H9 (cell line): ENCODE results near the gene MGAT5B. TPM values are rescaled to one million over a fixed set of nuclear protein-coding genes. Genes with fewer than 3 reads are reported as not detected.

Source experiments
- DNase-seq: peaks from one replicate; pipeline ENCODE4 v3.0.0-alpha.2; 2017
- H2AFZ ChIP-seq: one replicate; pipeline ENCODE4 v1.6.1; 2013; ENCODE audit warnings: mild to moderate bottlenecking, low read length, control low read depth, moderate library complexity
- H2AK5ac ChIP-seq: 2 replicates; pipeline ENCODE4 v1.6.1; 2013; ENCODE audit warnings: low read length, control low read depth, mixed read lengths; ENCODE audit not compliant: insufficient read length
- H2BK120ac ChIP-seq: one replicate; pipeline ENCODE4 v1.6.1; 2013; ENCODE audit warnings: low read depth, mild to moderate bottlenecking, low read length, control low read depth, inconsistent platforms; ENCODE audit not compliant: poor library complexity, severe bottlenecking
- H2BK12ac ChIP-seq: 2 replicates; pipeline ENCODE4 v1.6.1; 2013; ENCODE audit warnings: low read length, control low read depth, mixed read lengths, low read depth; ENCODE audit not compliant: insufficient read length
- H2BK15ac ChIP-seq: 2 replicates; pipeline ENCODE4 v1.6.1; 2013; ENCODE audit warnings: low read depth, low read length, control low read depth
- H2BK20ac ChIP-seq: one replicate; pipeline ENCODE4 v1.6.1; 2013; ENCODE audit warnings: low read depth, mild to moderate bottlenecking, low read length, control low read depth, inconsistent platforms; ENCODE audit not compliant: poor library complexity, severe bottlenecking
- H2BK5ac ChIP-seq: 2 replicates; pipeline ENCODE4 v1.6.1; 2013; ENCODE audit warnings: low read length, control low read depth, mixed read lengths; ENCODE audit not compliant: insufficient read length
- H3K14ac ChIP-seq: 2 replicates; pipeline ENCODE4 v1.6.1; 2013; ENCODE audit warnings: low read length, control low read depth; ENCODE audit not compliant: insufficient read depth
- H3K18ac ChIP-seq: 2 replicates; pipeline ENCODE4 v1.6.1; 2013; ENCODE audit warnings: low read depth, mild to moderate bottlenecking, mixed read lengths, low read length, control low read depth; ENCODE audit not compliant: insufficient read length
- H3K23ac ChIP-seq: 2 replicates; pipeline ENCODE4 v1.6.1; 2013; ENCODE audit warnings: low read length, control low read depth, mixed read lengths, low read depth; ENCODE audit not compliant: insufficient read length
- H3K23me2 ChIP-seq: 2 replicates; pipeline ENCODE4 v1.6.1; 2013; ENCODE audit warnings: low read depth, mild to moderate bottlenecking, mixed read lengths, low read length, control low read depth; ENCODE audit not compliant: insufficient read length, poor library complexity, severe bottlenecking
- H3K27ac ChIP-seq: 2 replicates; pipeline ENCODE4 v1.5.1; 2013; ENCODE audit warnings: low read length, control low read depth, mixed read lengths, low read depth; ENCODE audit not compliant: insufficient read length
- H3K27me3 ChIP-seq: 2 replicates; pipeline ENCODE4 v1.6.1; 2013; ENCODE audit warnings: low read length, control low read depth, inconsistent platforms; ENCODE audit not compliant: insufficient read depth
- H3K4ac ChIP-seq: 2 replicates; pipeline ENCODE4 v1.6.1; 2013; ENCODE audit warnings: low read depth, mild to moderate bottlenecking, control low read depth, inconsistent platforms, low read length, moderate library complexity
- H3K4me1 ChIP-seq: 2 replicates; pipeline ENCODE4 v1.6.1; 2013; ENCODE audit warnings: low read length, control low read depth, inconsistent platforms; ENCODE audit not compliant: insufficient read depth
- H3K4me2 ChIP-seq: 2 replicates; pipeline ENCODE4 v1.6.1; 2013; ENCODE audit warnings: low read length, control low read depth, mixed read lengths; ENCODE audit not compliant: insufficient read length, insufficient read depth
- H3K56ac ChIP-seq: 2 replicates; pipeline ENCODE4 v1.6.1; 2013; ENCODE audit warnings: low read depth, mild to moderate bottlenecking, mixed read lengths, low read length, control low read depth; ENCODE audit not compliant: insufficient read length
- H3K79me1 ChIP-seq: 2 replicates; pipeline ENCODE4 v1.6.1; 2013; ENCODE audit warnings: low read depth, mild to moderate bottlenecking, moderate library complexity, low read length, control low read depth, inconsistent platforms; ENCODE audit not compliant: insufficient read depth, poor library complexity, severe bottlenecking
- H3K79me2 ChIP-seq: 2 replicates; pipeline ENCODE4 v1.6.1; 2013; ENCODE audit warnings: low read length, control low read depth, inconsistent platforms; ENCODE audit not compliant: insufficient read depth
- H3K9ac ChIP-seq: 2 replicates; pipeline ENCODE4 v1.6.1; 2013; ENCODE audit warnings: low read length, control low read depth, mixed read lengths; ENCODE audit not compliant: insufficient read length; ENCODE audit errors: extremely low read depth
- H3K9me3 ChIP-seq: one replicate; pipeline ENCODE4 v1.6.1; 2013; ENCODE audit warnings: low read depth, low read length, inconsistent platforms; ENCODE audit not compliant: control insufficient read depth
- H3T11ph ChIP-seq: one replicate; pipeline ENCODE4 v1.6.1; 2013; ENCODE audit warnings: mild to moderate bottlenecking, low read length, control low read depth, inconsistent platforms
- H4K20me1 ChIP-seq: one replicate; pipeline ENCODE4 v1.6.1; 2013; ENCODE audit not compliant: control insufficient read depth, insufficient read length, insufficient read depth
- H4K5ac ChIP-seq: 2 replicates; pipeline ENCODE4 v1.6.1; 2013; ENCODE audit warnings: low read depth, mild to moderate bottlenecking, mixed read lengths, low read length, control low read depth; ENCODE audit not compliant: insufficient read length
- H4K8ac ChIP-seq: replicated peaks from 2 replicates; pipeline ENCODE4 v1.6.1; 2013; ENCODE audit warnings: low read length, control low read depth, mixed read lengths, low read depth; ENCODE audit not compliant: insufficient read length
- H4K91ac ChIP-seq: 2 replicates; pipeline ENCODE4 v1.6.1; 2013; ENCODE audit warnings: low read depth, mild to moderate bottlenecking, moderate library complexity, mixed read lengths, low read length, control low read depth; ENCODE audit not compliant: insufficient read length
- H3K27ac Mint-ChIP-seq, 3 experiments: 2 replicates in 2 of 3; 3 replicates in 1 of 3; pipeline ENCODE4 v1.8.0; 2020 to 2021; ENCODE audit warnings: mixed read lengths in 3 of 3, mild to moderate bottlenecking in 1 of 3, moderate library complexity in 1 of 3
- H3K27me3 Mint-ChIP-seq: 2 replicates; pipeline ENCODE4 v1.8.0; 2021; ENCODE audit warnings: low read depth, mild to moderate bottlenecking, moderate library complexity, mixed read lengths
- H3K36me3 Mint-ChIP-seq, 3 experiments: 2 replicates in 2 of 3; 3 replicates in 1 of 3; pipeline ENCODE4 v1.8.0; 2020 to 2021; ENCODE audit warnings: low read depth in 3 of 3, mixed read lengths in 3 of 3; ENCODE audit not compliant: insufficient read depth in 1 of 3
- H3K4me1 Mint-ChIP-seq, 2 experiments: 2 replicates each; pipeline ENCODE4 v1.8.0; 2020; ENCODE audit warnings: mixed read lengths in 2 of 2
- H3K4me3 Mint-ChIP-seq, 2 experiments: 2 replicates in 1 of 2; 3 replicates in 1 of 2; pipeline ENCODE4 v1.8.0; 2020 to 2021; ENCODE audit warnings: mild to moderate bottlenecking in 2 of 2, mixed read lengths in 2 of 2, moderate library complexity in 1 of 2
- H3K9me3 Mint-ChIP-seq, 2 experiments: 2 replicates in 1 of 2; 3 replicates in 1 of 2; pipeline ENCODE4 v1.8.0; 2020; ENCODE audit warnings: mild to moderate bottlenecking in 2 of 2, mixed read lengths in 2 of 2, moderate library complexity in 1 of 2
- CTCF ChIP-seq: fragments of 200-600 bp; sonication (generic); conservative IDR thresholded peaks from 3 replicates; pipeline ENCODE4 v1.8.0; 2021; ENCODE audit warnings: antibody characterized with exemption, mild to moderate bottlenecking
- WGBS: extraction: QIAGEN DNeasy Blood & Tissue Kit; methylation state at CpG from one replicate; pipeline ENCODE4 v1.1.7; 2013; ENCODE audit warnings: missing lambda C conversion rate, low lambda C conversion rate, mixed read lengths; ENCODE audit not compliant: insufficient read length; ENCODE audit errors: extremely low coverage; 5-methylcytosine and 5-hydroxymethylcytosine counted together
- total RNA-seq: library from RNA; stranded (reverse); gene quantifications from 2 replicates; pipeline ENCODE4 v1.2.1, GENCODE V29; 2021

The MGAT5B gene
- total RNA-seq, 1 experiment from 2014 or later, result 4.9 TPM

GRCh38 chr17:76929148-76929547 lies 60.9 kb downstream of the MGAT5B start:
- Mint-ChIP-seq H3K36me3 (no peaks in the 10 kb centered on the region; a peak in 2 of 7 replicates), H3K27ac (no peak overlapping the region; a peak in 1 of 7 replicates), H3K27me3 (no peaks in the 10 kb centered on the region; the same call in 1 of the 2 replicates), H3K9me3 (peaks cover 0 to 3% of the 10 kb centered on the region in 2 experiments; a peak in 2 of 5 replicates), H3K4me3 (no peak overlapping the region), H3K4me1 (0 out of 4 replicates have a peak, but pooled peaks cover 0 to 2% of the 10 kb centered on the region in 2 experiments)
- no peaks in the 10 kb centered on the region for H4K20me1 ChIP-seq
- H2AFZ ChIP-seq, result no peak overlapping the region
- H2BK12ac ChIP-seq, result no peak overlapping the region
- no peak overlapping the region for H3K4ac ChIP-seq
- H3K23me2 ChIP-seq, result no peaks in the 10 kb centered on the region
- H3K27me3 ChIP-seq, result no peaks in the 10 kb centered on the region
- no peak overlapping the region for H3K9ac ChIP-seq
- H2BK20ac ChIP-seq, result no peak overlapping the region
- no peaks in the 10 kb centered on the region for H3K4me1 ChIP-seq
- no peaks in the 10 kb centered on the region for H3K79me2 ChIP-seq
- H4K5ac ChIP-seq, result no peak overlapping the region
- H3K27ac ChIP-seq, result no peak overlapping the region
- H2BK120ac ChIP-seq, result no peak overlapping the region
- no peak overlapping the region for H2AK5ac ChIP-seq
- no peak overlapping the region for H3K56ac ChIP-seq
- no peaks in the 10 kb centered on the region for H3K9me3 ChIP-seq
- H3K79me1 ChIP-seq, result no peaks in the 10 kb centered on the region
- no peak overlapping the region for H3K4me2 ChIP-seq
- no peak overlapping the region for H3K18ac ChIP-seq
- H3K23ac ChIP-seq, result no peak overlapping the region
- no peak overlapping the region for H4K91ac ChIP-seq
- no peak overlapping the region for H2BK5ac ChIP-seq
- no CpG with 5 or more reads among the region's 3 CpGs for WGBS
- H4K8ac ChIP-seq, result no peak overlapping the region
- no peak overlapping the region for H2BK15ac ChIP-seq
- TF ChIP-seq CTCF, result no peak
- DNase-seq, result no peak
- H3K14ac ChIP-seq, result no peak overlapping the region
- no peak overlapping the region for H3T11ph ChIP-seq
